HG03039 (cell line): Measurements from ENCODE around the gene ASCL1.

Experiments
- ATAC-seq: cut with Tn5 transposase; IDR thresholded peaks from one replicate; pipeline ENCODE4 v1.9.1; 2021; ENCODE audit warnings: mild to moderate bottlenecking, moderate library complexity; ENCODE audit not compliant: unreplicated experiment

Gene ASCL1

GRCh38 chr12:102950950-102951619 is 6.4 kb upstream of the ASCL1 start:
- ATAC-seq = no peak

- ATAC-seq = no peak
Measured at GRCh38 chr12:102951841-102952240, 5.6 kb upstream of the ASCL1 start.

GRCh38 chr12:102953221-102953620 is 4.3 kb upstream of the ASCL1 start:
- no peak for ATAC-seq

GRCh38 chr12:102954134-102954533 is 3.3 kb upstream of the ASCL1 start:
- ATAC-seq = no peak

- ATAC-seq = no peak
Measured at GRCh38 chr12:102955926-102956737, 1.3 kb upstream of the ASCL1 start.

GRCh38 chr12:102956738-102957327 is 641 bp upstream of the ASCL1 start:
- no peak for ATAC-seq

GRCh38 chr12:102958073-102958829 is 777 bp downstream of the ASCL1 start:
- ATAC-seq = peak; percentile 48

- ATAC-seq = no peak
Measured at GRCh38 chr12:102958830-102959176, 1.3 kb downstream of the ASCL1 start.

- ATAC-seq = no peak
Measured at GRCh38 chr12:102959391-102959790, 1.9 kb downstream of the ASCL1 start.

- ATAC-seq = no peak
Measured at GRCh38 chr12:102960766-102961465, 3.4 kb downstream of the ASCL1 start.

- ATAC-seq = no peak
Measured at GRCh38 chr12:102961466-102961855, 4.0 kb downstream of the ASCL1 start.

GRCh38 chr12:102962532-102962931 is 5.1 kb downstream of the ASCL1 start:
- ATAC-seq = no peak

GRCh38 chr12:102962986-102963385 is 5.5 kb downstream of the ASCL1 start:
- ATAC-seq = no peak

GRCh38 chr12:102963796-102964195 is 6.3 kb downstream of the ASCL1 start:
- no peak for ATAC-seq

- no peak for ATAC-seq
Measured at GRCh38 chr12:102964872-102965271, 7.4 kb downstream of the ASCL1 start.

- no peak for ATAC-seq
Measured at GRCh38 chr12:102965281-102966155, 8.0 kb downstream of the ASCL1 start.

GRCh38 chr12:102966200-102966863 is 8.9 kb downstream of the ASCL1 start:
- ATAC-seq = no peak

- no peak for ATAC-seq
Measured at GRCh38 chr12:102970780-102971179, 13.3 kb downstream of the ASCL1 start.

GRCh38 chr12:102971227-102971626 is 13.8 kb downstream of the ASCL1 start:
- no peak for ATAC-seq
